Measurements from ENCODE around the gene CCND1. TPM values are rescaled to one million over a fixed set of nuclear protein-coding genes. Genes with fewer than 3 reads are reported as not detected.

CCND1 gene
- total RNA-seq, 2 experiments from 2014 or later = 0.68 TPM; not detected in 1

DNA sequence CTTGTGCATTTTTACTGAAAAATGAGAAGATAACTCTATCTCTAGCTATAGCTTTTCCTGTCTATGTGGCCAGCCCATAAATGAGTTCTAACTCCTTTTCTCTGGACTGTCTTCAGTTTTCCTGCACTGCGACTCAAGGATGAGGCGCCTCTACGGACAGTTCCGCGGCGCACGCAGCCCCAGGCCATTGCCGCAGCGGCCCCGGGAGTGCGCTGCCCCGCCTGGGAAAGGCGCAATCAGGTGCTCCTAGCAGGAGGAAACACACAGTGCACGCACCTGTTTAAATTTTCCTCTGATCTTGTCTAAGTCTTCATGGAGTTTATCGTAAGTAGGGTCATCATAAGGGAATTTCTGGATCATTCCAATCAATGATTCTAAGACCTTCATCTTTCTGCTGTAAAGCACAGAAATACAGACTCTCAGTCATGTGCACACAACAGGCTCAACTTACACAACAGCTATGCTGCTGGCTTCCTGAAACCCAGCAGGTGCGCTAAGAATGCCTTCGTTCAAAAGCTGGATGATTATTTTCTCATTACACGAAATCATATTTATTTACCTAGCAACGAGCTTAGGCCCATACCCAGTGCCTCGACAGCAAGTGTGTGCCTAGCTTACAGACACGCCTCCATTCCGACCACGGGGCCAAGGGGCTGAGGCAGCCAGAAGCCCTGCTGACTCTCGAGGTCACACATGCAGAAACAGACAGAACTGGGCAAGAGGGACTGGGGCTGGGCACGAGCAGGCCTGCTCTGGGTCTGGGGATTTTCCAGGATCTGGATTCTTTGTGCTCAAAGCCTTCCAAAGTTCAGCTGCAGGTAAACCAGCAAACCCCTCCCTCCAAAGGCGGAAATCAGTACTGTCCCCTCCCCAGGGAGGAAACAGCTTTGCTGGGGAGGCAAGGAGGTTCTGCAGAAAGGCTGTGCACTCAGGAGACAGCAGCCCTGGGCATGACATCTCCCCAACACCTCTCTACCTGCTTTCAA is 27.0 kb downstream of the CCND1 start:
- no peak overlapping the region for H3K27ac Mint-ChIP-seq
- H3K4me1 Mint-ChIP-seq (ENCODE audit: low read depth) = peaks cover 9% of the 10 kb centered on the region
- POLR2A ChIA-PET = no interaction called here

DNA sequence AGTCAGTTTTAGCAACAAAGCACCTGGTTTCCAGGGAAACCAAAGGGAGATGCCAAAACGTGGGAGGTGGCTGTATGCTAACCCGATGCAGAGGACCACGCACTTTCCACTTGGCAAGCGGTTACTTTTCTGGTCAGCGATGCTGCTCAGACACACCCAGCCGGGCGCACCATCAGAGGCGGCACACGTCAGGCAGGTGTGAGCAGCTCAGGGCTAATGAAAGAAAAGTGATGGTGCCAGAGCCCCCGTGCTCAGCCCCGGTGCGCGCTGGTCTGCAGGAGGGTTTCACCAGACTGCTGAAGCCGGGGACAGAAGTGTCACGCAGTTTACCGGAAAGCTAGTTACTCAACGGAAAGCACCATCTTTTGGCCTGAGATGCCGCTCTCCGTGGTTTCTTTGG is 28.5 kb downstream of the CCND1 start:
- H3K4me3 Mint-ChIP-seq = no peak overlapping the region
- H3K27me3 Mint-ChIP-seq (ENCODE audit: low read depth) = no peaks in the 10 kb centered on the region
- H3K36me3 Mint-ChIP-seq (ENCODE audit: low read depth) = peaks cover 22% of the 10 kb centered on the region
- no peak for ATAC-seq
- H3K27ac Mint-ChIP-seq = no peak overlapping the region
- H3K9me3 Mint-ChIP-seq (ENCODE audit: insufficient read depth) = no peaks in the 10 kb centered on the region
- peaks cover 23% of the 10 kb centered on the region for H3K4me1 Mint-ChIP-seq (ENCODE audit: low read depth)
- DNase-seq = no peak
- ChIA-PET CTCF (interaction anchor here (1.1 to 3.8 kb wide), 10 partner anchors 9 to 569 kb away, joined by 3 to 33 read pairs (median 4); partner anchors contain the start of gene MYEOV), POLR2A (no interaction called here)

More for the DNA sequence above, 27.0 kb downstream of the CCND1 start:
- no peaks in the 10 kb centered on the region for H3K27me3 Mint-ChIP-seq (ENCODE audit: low read depth)
- H3K9me3 Mint-ChIP-seq (ENCODE audit: insufficient read depth) = no peaks in the 10 kb centered on the region
- no peak overlapping the region for H3K4me3 Mint-ChIP-seq
- CTCF ChIA-PET = interaction anchor here (1.1 kb wide), 1 partner anchor 48 kb away, joined by 3 read pairs; no protein-coding TSS in a partner anchor
- no peak for DNase-seq
- ATAC-seq = no peak
- H3K36me3 Mint-ChIP-seq (ENCODE audit: low read depth) = peaks cover 23% of the 10 kb centered on the region

DNA sequence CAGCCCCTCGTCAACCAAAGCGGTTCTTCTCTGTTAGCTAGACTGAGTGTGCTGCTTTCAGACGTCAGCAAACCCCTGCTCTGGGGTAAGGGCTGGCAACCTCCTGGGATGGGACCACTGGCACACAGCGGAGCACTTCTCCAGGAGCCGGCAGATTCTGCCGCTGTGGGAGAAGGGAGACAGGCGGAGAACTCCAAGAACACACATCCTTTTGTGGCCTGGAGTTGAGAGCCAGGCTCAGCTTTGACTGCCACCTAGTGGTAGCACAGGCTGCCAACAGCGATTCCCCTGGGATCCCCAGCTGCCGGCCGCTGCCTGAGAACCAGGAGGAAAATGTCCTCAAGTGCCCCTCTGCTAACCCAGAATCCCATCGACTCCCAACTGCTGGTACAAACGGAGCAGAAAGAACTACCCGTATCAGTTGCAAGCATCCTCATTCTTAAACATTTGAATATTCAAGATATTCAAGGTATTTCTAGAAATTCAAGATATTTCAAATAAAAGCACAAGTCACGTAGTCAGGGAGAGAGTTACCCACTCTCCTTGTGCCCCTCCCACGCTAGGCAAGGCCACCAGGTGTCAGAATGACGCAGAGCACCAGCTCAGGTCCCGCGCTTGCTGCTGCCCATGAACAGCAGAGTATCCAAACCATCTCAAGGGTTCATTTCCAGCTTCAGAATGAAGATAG is 29.3 kb downstream of the CCND1 start:
- Mint-ChIP-seq H3K27me3 (ENCODE audit: low read depth) (no peaks in the 10 kb centered on the region), H3K27ac (no peak overlapping the region)

DNA sequence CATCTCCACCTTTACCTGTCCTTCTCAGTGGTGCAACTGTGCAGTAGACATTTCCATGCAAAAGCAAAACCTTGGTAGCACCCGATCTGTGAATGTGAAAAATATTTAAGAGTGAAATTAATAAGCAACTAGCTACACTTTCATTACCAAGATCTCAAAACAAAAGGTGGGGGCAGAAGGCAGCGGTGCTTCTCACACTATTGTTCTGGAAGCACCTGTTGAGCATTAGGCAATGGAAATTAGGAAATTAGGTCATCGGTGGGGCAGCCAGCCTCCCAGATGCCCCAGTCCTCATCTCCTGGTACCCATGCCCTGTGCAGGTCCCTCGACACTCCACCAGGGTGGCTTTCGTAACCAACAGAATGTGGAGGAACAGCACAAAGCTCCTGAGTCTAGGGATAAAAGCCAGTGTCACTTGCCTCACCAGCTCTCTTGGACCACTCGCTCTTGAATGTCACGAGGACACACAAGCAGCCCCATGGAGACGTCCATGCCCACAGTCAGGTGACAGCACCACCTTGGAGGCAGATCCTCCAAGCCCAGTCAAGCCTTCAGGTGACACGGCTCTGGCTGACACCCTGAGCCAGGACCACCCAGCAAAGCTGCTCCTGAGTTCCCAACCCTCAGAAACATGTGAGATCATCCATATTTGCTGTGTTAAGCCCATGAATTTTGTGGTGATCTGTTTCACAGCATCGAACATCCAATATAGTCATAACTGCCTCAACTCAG is 30.9 kb downstream of the CCND1 start:
- H3K27ac Mint-ChIP-seq = no peak overlapping the region
- no peaks in the 10 kb centered on the region for H3K27me3 Mint-ChIP-seq (ENCODE audit: low read depth)
- no peaks in the 10 kb centered on the region for H3K9me3 Mint-ChIP-seq (ENCODE audit: insufficient read depth)
- no peak for DNase-seq
- no peak for ATAC-seq
- H3K4me1 Mint-ChIP-seq (ENCODE audit: low read depth) = peaks cover 30% of the 10 kb centered on the region
- POLR2A ChIA-PET = no interaction called here
- CTCF ChIA-PET = interaction anchor here (0.8 to 3.8 kb wide), 4 partner anchors 12 to 570 kb away, joined by 3 to 33 read pairs (median 5); no protein-coding TSS in a partner anchor
- H3K36me3 Mint-ChIP-seq (ENCODE audit: low read depth) = peaks cover 24% of the 10 kb centered on the region
- no peak overlapping the region for H3K4me3 Mint-ChIP-seq

More for the DNA sequence above, 29.3 kb downstream of the CCND1 start:
- no peak overlapping the region for H3K4me3 Mint-ChIP-seq
- ChIA-PET CTCF (interaction anchor here (0.6 to 3.8 kb wide), 17 partner anchors 10 to 622 kb away, joined by 3 to 33 read pairs (median 3); partner anchors contain the start of genes MYEOV and TPCN2), POLR2A (no interaction called here)
- H3K36me3 Mint-ChIP-seq (ENCODE audit: low read depth) = peaks cover 23% of the 10 kb centered on the region
- H3K9me3 Mint-ChIP-seq (ENCODE audit: insufficient read depth) = no peaks in the 10 kb centered on the region
- ATAC-seq (no peak), DNase-seq (peak; percentile 61)
- H3K4me1 Mint-ChIP-seq (ENCODE audit: low read depth) = peaks cover 26% of the 10 kb centered on the region

DNA sequence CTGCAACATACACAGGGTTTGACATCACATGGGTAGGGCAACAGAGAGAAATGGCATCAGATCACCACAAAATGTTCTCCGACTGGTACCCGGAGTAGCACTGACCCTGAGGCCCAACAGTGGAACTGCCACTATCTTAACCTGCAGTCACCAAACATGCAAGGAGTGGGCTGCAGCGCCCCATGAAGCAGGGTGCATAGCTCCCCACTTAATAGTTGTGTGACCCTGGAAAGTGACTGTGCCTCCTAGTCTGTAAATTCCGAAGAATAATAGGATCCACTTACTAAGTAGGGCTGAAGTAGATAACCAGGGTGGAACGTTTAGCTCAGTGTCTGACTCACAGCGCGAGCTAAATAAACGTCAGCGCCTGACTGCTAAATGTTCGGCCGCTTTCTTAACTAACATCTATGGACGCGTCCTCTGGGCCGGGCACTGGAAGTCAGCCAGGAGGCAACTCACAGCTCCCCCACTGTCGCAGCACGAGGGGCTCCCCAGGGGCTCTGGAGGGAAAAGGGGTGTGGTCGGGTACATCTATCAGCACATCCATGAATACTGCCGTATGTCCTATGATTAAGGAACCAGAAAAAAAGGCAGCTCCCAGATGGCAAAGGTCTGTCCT is 33.4 kb downstream of the CCND1 start:
- H3K9me3 Mint-ChIP-seq (ENCODE audit: insufficient read depth) = no peaks in the 10 kb centered on the region
- CTCF ChIA-PET = interaction anchor here (1.2 to 2.0 kb wide), 3 partner anchors 11 to 31 kb away, joined by 4 to 10 read pairs (median 6); no protein-coding TSS in a partner anchor
- peak overlapping the region; percentile 94 for H3K4me3 Mint-ChIP-seq
- peak overlapping the region; percentile 83 for H3K27ac Mint-ChIP-seq
- POLR2A ChIA-PET = interaction anchor here (0.9 to 1.3 kb wide), 4 partner anchors 10 to 529 kb away, joined by 3 to 4 read pairs (median 3); partner anchors contain the start of gene FADD
- H3K4me1 Mint-ChIP-seq (ENCODE audit: low read depth) = peaks cover 30% of the 10 kb centered on the region
- peaks cover 3% of the 10 kb centered on the region for H3K27me3 Mint-ChIP-seq (ENCODE audit: low read depth)
- DNase-seq (peak; percentile 23), ATAC-seq (peak; percentile 11)
- H3K36me3 Mint-ChIP-seq (ENCODE audit: low read depth) = peaks cover 20% of the 10 kb centered on the region

DNA sequence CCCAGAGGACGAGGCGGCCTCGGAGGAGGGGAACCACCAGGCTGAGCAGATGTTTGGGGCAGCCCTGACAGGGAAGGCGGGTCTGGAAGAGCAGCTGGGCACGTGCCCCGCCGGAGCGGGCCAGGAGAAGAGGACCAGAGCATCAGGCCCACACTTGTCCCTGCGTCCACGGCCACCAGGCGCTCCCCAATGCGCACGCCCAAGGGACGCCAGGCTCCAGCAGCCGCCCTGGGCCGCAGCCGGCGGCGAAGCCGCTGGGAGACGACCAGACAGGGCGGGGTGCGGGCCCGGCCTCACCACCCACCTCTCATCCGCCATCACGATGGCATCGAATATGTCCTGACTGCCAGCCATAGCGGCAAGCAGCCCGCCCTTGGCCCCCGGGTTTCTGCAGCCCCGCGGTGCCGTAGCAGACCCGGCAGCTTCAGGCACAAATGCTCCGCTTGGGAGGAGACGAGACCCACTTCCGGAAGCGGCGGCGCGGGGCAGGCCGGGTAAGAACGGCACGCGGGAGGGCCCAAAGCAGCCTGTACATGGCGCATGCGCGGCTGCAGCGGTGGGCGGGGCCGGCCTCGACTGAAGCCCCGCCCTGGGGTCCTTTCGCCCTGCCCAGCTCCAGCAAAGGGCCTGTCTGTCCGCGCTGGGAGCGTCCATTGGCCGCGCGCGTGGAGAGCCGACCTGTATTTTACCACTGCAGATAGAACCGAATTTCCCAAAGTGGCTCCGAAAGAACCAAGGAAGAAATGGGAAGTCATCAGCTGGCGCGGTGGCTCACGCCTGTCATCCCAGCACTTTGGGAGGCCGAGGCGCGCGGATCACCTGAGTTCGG is 34.1 kb downstream of the CCND1 start, which contains the start of gene LTO1:
Gene LTO1 (minus strand): TSS at position 468 of the 829 bp plus-strand sequence. CDS start 114 bp downstream, at position 354.
- ChIA-PET POLR2A (interaction anchor here (0.6 to 1.3 kb wide), 6 partner anchors 9 to 577 kb away, joined by 3 to 4 read pairs (median 3); partner anchors contain the start of gene FADD), CTCF (interaction anchor here (1.2 to 2.0 kb wide), 3 partner anchors 11 to 31 kb away, joined by 4 to 10 read pairs (median 6); no protein-coding TSS in a partner anchor)
- Mint-ChIP-seq H3K27ac (peak within 1 kb of the TSS; percentile 90), H3K4me1 (ENCODE audit: low read depth) (peaks cover 28% of the 10 kb centered on the region), H3K27me3 (ENCODE audit: low read depth) (peaks cover 3% of the 10 kb centered on the region), H3K9me3 (ENCODE audit: insufficient read depth) (no peaks in the 10 kb centered on the region), H3K4me3 (peak within 1 kb of the TSS; percentile 94), H3K36me3 (ENCODE audit: low read depth) (peaks cover 18% of the 10 kb centered on the region)
- peak; percentile 96 for DNase-seq
- ATAC-seq = peak; percentile 93

DNA sequence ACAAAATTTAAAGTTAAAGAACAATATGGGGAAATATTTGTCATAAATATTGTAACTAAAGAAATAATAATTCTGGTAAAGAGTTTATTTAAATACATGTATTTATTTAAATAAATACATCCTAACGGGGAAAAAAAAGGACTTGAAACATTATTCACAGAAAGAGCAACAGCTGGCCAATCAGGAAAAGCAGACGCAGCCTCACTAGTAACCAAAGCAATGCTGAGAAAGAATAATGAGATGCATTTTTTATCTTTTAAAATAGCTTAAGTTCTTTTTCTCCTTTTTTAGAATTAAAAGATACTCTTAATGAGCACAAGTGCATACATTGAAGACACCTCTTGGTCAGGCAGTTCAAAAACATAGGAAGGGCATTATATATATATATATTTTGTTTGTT is 36.8 kb downstream of the CCND1 start:
- DNase-seq (no peak), ATAC-seq (no peak)
- Mint-ChIP-seq H3K4me1 (ENCODE audit: low read depth) (peaks cover 21% of the 10 kb centered on the region), H3K27me3 (ENCODE audit: low read depth) (peaks cover 6% of the 10 kb centered on the region), H3K4me3 (no peak overlapping the region), H3K27ac (no peak overlapping the region), H3K9me3 (ENCODE audit: insufficient read depth) (no peaks in the 10 kb centered on the region), H3K36me3 (ENCODE audit: low read depth) (peaks cover 5% of the 10 kb centered on the region)
- CTCF ChIA-PET = interaction anchor here (1.3 kb wide), 1 partner anchor 232 kb away, joined by 3 read pairs; no protein-coding TSS in a partner anchor
- POLR2A ChIA-PET = no interaction called here

DNA sequence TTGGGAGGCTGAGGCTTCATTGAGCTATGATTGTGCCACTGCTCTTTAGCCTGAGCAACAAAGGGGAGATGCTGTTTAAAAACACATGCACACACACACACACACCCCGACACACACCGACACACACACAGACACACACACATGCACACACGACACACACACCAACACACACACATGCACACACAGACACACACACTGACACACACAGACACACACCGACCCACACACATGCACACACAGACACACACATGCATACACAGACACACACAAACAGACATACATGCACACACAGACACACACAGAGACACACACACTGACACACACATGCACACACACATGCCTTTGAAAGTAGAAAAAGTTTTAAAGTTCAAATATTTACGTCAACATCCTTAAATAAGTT is 39.7 kb downstream of the CCND1 start:
- no peak for ATAC-seq
- no peaks in the 10 kb centered on the region for H3K36me3 Mint-ChIP-seq (ENCODE audit: low read depth)
- CTCF ChIA-PET = no interaction called here

DNA sequence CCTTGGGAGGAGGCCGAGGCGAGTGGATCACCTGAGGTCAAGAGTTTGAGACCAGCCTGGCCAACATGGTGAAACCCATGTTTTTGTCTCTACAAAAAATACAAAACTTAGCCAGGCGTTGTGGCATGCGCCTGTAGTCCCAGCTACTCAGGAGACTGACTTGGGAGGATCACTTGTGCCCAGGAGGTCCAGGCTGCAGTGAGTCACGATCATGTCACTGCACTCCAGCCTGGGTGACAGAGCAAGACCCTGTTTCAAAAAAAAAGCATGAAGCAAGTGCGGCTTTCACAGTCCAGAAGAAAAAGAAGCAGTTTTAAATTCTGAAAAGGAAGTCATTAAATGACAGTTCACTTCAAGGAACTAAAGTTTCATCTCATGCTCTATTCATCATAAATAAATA is 41.3 kb downstream of the CCND1 start:
- Mint-ChIP-seq H3K27me3 (ENCODE audit: low read depth) (peaks cover 8% of the 10 kb centered on the region), H3K36me3 (ENCODE audit: low read depth) (no peaks in the 10 kb centered on the region), H3K4me3 (no peak overlapping the region), H3K27ac (no peak overlapping the region), H3K9me3 (ENCODE audit: insufficient read depth) (no peaks in the 10 kb centered on the region), H3K4me1 (ENCODE audit: low read depth) (peaks cover 6% of the 10 kb centered on the region)
- DNase-seq (no peak), ATAC-seq (no peak)
- CTCF ChIA-PET = no interaction called here
- POLR2A ChIA-PET = no interaction called here

More for the DNA sequence above, 39.7 kb downstream of the CCND1 start:
- H3K27ac Mint-ChIP-seq = no peak overlapping the region
- H3K27me3 Mint-ChIP-seq (ENCODE audit: low read depth) = peaks cover 8% of the 10 kb centered on the region
- peaks cover 3% of the 10 kb centered on the region for H3K4me1 Mint-ChIP-seq (ENCODE audit: low read depth)
- no peak overlapping the region for H3K4me3 Mint-ChIP-seq
- H3K9me3 Mint-ChIP-seq (ENCODE audit: insufficient read depth) = no peaks in the 10 kb centered on the region
- POLR2A ChIA-PET = no interaction called here
- no peak for DNase-seq

DNA sequence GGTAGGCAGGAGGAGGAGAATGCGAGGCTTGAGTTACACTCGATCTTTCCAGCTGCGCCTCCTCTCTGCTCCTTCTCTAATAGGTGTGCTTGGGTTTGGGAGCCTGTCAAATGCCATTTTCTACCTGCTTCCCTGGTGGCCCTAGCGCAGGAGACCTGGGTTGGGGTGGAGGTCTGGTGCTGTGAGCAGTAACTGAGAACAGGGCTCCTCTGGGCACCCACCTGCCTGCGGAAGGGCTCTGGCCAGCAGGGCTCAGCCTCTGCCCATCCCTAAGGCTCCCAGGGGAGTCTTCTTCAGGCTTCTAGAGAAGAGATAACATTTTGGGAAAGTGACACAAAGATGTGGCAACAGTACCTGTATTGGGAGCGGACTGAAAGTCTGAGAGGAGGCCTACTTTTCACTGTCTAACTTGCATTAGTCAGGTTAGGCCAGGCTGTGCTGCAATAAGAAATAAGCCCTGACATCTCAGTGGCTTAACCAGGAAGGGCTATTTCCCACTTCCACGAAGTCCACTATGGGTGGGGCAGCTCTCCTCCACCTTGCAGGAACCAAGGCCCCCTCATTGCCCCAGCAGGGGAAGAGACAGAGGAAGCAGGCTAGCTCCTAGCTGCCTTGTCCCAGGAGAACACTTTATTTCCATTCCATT is 41.8 kb downstream of the CCND1 start:
- DNase-seq (no peak), ATAC-seq (no peak)
- no peak overlapping the region for H3K4me3 Mint-ChIP-seq
- CTCF ChIA-PET = no interaction called here
- POLR2A ChIA-PET = no interaction called here
- H3K27ac Mint-ChIP-seq = no peak overlapping the region
- H3K9me3 Mint-ChIP-seq (ENCODE audit: insufficient read depth) = no peaks in the 10 kb centered on the region
- H3K27me3 Mint-ChIP-seq (ENCODE audit: low read depth) = peaks cover 10% of the 10 kb centered on the region
- H3K4me1 Mint-ChIP-seq (ENCODE audit: low read depth) = peaks cover 6% of the 10 kb centered on the region
- no peaks in the 10 kb centered on the region for H3K36me3 Mint-ChIP-seq (ENCODE audit: low read depth)
